ENCODE measurements around the gene CLSTN2.

DNA sequence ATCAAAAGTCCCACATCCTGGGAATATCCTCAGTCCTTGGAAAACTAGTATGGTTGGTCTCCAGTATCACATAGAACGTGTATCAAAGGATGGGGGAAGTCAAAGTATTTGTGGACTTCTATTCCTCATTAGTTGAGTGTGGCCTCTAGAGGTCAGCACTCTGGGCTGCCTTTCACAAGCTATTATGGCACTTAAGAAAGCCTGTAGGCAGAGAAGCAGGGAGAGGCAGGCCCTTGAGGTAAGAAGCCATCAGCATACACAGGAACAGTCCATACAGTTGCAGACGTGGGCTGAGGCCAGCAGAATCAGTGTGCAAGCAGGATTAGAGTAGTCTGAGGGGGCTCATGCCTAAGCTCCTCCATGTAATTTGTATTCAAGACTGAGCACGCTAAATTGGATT lies 341.7 kb downstream of the CLSTN2 start:
- TF ChIP-seq POLR2A (IDR thresholded peaks at IDR 0.05; ENCODE audit: low read depth, low read length) (no peak), MXI1 (IDR thresholded peaks at IDR 0.05; ENCODE audit: borderline replicate concordance, low read depth, low read length) (no peak), FOS (IDR thresholded peaks at IDR 0.05; ENCODE audit: low read depth, low read length) (no peak), SMC3 (IDR thresholded peaks at IDR 0.05; ENCODE audit: low read depth, low read length) (no peak), MAFK (IDR thresholded peaks at IDR 0.05; ENCODE audit: low read depth, low read length) (no peak)
- TF ChIP-seq, protein P1, sequence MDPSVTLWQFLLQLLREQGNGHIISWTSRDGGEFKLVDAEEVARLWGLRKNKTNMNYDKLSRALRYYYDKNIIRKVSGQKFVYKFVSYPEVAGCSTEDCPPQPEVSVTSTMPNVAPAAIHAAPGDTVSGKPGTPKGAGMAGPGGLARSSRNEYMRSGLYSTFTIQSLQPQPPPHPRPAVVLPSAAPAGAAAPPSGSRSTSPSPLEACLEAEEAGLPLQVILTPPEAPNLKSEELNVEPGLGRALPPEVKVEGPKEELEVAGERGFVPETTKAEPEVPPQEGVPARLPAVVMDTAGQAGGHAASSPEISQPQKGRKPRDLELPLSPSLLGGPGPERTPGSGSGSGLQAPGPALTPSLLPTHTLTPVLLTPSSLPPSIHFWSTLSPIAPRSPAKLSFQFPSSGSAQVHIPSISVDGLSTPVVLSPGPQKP (IDR thresholded peaks at IDR 0.05; ENCODE audit: borderline replicate concordance, low read depth, low read length), result no peak
- TF ChIP-seq, protein P2, sequence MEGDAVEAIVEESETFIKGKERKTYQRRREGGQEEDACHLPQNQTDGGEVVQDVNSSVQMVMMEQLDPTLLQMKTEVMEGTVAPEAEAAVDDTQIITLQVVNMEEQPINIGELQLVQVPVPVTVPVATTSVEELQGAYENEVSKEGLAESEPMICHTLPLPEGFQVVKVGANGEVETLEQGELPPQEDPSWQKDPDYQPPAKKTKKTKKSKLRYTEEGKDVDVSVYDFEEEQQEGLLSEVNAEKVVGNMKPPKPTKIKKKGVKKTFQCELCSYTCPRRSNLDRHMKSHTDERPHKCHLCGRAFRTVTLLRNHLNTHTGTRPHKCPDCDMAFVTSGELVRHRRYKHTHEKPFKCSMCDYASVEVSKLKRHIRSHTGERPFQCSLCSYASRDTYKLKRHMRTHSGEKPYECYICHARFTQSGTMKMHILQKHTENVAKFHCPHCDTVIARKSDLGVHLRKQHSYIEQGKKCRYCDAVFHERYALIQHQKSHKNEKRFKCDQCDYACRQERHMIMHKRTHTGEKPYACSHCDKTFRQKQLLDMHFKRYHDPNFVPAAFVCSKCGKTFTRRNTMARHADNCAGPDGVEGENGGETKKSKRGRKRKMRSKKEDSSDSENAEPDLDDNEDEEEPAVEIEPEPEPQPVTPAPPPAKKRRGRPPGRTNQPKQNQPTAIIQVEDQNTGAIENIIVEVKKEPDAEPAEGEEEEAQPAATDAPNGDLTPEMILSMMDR (conservative IDR thresholded peaks at IDR 0.05; ENCODE audit: low read depth, low read length), result 0 out of 2 replicates have a peak, but pooled peaks have one; percentile 4
- TF ChIP-seq, protein P3, sequence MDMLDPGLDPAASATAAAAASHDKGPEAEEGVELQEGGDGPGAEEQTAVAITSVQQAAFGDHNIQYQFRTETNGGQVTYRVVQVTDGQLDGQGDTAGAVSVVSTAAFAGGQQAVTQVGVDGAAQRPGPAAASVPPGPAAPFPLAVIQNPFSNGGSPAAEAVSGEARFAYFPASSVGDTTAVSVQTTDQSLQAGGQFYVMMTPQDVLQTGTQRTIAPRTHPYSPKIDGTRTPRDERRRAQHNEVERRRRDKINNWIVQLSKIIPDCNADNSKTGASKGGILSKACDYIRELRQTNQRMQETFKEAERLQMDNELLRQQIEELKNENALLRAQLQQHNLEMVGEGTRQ (IDR thresholded peaks at IDR 0.05; ENCODE audit: low read depth, low read length), result no peak

Data from IMR-90 (cell line).